OCI-LY3 (cell line): Measurements from ENCODE around the gene PPP1R9A.

Source experiments
- CTCF ChIP-seq: fragments of 200-600, 300-600 bp; sonication (generic); IDR thresholded peaks from 2 replicates; pipeline ENCODE4 v1.5.1; 2014; ENCODE audit warnings: antibody characterized with exemption, low read length, low read depth
- EZH2phosphoT487 ChIP-seq: fragments of 200-600 bp; shearing (Covaris generic); IDR thresholded peaks from 2 replicates; pipeline ENCODE4 v1.6.1; 2018; ENCODE audit warnings: antibody characterized with exemption, mixed run types, low read depth

- TF ChIP-seq CTCF (no peak), EZH2phosphoT487 (no peak)
Observed at GRCh38 chr7:95309951-95310350, 402.6 kb downstream of the PPP1R9A start.
